ENCODE data around the gene FAIM2.
"Not testable (repeated sequence)": the region's sequence is repeated elsewhere in the genome, so short reads cannot be mapped to it uniquely, and the experiment has no call there.

FAIM2 gene

DNA sequence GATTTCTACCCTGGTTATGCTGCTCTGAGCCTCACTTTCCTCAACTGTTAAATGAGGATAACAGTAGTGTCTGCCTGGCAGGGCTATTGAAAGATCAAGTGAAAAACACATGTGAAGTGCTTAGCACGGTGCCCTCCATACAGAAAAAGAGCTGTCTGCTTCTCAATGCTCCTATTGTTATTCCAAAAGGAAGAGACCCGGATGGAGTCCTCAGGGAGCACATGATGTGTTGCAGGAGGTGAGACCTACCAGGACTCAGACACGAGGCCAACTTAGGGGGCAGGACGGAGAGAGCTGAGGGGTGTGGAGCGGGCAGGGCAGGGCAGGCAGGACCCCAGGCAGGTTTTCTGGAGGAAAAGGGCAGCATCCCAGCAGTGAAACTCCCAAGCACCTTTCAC is 8.9 kb downstream of the FAIM2 start:
- DNase-seq (ENCODE audit: low read depth), result no peak

- no peak for DNase-seq (ENCODE audit: low read depth)
Measured at GRCh38 chr12:49893753-49894750, 9.6 kb downstream of the FAIM2 start.

DNA sequence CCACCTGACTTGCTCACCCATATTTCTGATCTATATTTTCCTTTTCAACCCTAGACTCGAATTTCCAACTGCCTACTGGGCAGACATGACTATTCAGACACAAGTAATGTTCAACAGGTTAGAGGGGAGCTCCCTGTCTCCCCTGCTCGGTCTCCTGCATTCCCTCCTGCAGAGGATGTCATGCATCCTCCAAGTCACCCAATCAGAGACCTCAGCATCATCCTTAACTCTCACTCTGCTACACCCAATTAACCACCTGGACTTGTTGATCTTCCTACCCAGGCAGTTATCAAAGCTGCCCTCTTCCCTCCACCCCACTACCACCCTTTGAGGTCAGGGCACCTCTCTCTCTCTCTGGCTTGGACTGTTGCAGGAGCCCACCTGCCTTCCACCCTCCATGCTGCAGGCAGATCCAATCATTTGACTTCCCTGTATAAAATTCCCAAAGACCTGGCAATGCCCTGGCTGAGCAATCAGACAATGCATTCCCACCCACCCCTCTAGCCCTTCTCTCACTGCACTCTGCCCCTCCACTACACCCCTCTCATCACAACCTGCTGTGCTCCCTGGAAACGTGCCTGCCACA is 10.9 kb downstream of the FAIM2 start:
- no peak for DNase-seq (ENCODE audit: low read depth)

GRCh38 chr12:49892084-49892731 is 11.5 kb downstream of the FAIM2 start:
- DNase-seq (ENCODE audit: low read depth), result no peak

GRCh38 chr12:49891476-49891875 is 12.2 kb downstream of the FAIM2 start:
- no peak for DNase-seq (ENCODE audit: low read depth)

DNA sequence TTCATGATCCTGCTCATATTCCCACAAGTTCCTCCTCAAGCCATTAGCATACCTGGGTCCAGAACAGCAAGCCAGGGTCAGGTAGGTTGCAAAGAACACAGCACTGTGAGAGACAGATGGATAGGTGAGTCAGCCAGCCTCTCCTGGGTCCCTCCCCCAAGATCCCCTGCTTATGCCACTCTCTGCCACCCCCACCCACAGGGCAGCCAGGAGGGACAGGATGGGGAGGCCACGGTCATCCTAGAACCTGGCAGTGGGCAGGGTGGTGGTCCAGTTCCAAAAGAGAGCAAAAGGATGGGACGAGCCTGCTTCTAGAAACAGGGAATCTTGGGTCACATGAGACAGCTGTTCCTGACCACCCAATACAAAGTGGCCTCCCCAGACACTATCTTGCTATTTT is 12.7 kb downstream of the FAIM2 start:
- no peak for DNase-seq (ENCODE audit: low read depth)

DNA sequence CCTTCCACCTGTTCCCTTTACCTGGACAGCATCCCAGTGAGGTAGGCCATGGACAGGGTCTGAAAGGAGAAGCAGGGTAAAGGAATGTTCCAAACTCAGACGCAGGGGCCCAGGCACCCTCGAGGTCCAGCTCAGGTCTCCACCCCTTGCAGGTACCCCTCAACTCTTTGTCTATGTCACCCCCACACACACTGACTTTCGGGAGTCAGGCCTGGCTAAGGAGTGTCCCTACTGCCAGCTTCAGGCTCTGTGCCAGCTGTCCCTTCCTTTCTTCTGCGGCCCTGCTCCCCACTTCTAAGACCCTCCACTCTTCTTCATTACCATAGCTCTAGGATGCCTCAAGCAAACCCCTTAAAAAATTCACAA is 13.6 kb downstream of the FAIM2 start:
- DNase-seq (ENCODE audit: low read depth), result no peak

GRCh38 chr12:49889361-49890095 is 14.2 kb downstream of the FAIM2 start:
- DNase-seq (ENCODE audit: low read depth), result no peak

DNA sequence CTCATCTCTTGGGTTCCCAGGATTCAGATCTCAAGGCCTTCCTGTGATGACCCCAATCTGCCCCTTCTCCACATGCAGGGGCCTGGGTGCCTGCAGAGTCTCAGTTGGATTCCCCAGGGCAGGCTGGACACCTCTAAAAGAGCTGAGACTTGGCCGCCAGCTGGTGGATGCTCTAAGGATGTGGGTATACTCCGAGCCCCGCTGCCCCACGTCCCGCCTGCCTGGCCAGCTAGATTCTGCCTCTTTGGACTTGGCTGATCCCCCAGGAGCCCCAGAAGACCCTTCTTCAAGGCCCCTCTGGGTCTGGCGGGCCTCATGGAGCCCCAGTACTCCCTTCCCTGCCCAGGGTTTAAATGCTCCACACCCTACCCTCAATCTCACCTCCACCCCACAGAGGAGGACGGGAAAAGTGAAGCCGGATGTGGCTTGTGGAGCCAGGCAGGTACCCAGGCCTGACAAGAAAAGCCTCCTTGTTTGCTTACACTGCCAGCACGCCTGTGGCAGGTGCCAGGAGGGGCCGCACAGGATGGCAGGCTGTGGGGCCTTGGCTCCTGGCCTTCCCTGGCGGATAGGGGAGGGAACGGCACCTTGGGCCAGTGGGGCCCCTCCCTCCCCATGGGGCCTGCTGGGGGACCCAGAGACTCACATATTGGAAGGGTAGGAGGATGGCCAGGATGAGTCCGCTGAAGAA is 15.1 kb downstream of the FAIM2 start:
- DNase-seq (ENCODE audit: low read depth), result no peak

DNA sequence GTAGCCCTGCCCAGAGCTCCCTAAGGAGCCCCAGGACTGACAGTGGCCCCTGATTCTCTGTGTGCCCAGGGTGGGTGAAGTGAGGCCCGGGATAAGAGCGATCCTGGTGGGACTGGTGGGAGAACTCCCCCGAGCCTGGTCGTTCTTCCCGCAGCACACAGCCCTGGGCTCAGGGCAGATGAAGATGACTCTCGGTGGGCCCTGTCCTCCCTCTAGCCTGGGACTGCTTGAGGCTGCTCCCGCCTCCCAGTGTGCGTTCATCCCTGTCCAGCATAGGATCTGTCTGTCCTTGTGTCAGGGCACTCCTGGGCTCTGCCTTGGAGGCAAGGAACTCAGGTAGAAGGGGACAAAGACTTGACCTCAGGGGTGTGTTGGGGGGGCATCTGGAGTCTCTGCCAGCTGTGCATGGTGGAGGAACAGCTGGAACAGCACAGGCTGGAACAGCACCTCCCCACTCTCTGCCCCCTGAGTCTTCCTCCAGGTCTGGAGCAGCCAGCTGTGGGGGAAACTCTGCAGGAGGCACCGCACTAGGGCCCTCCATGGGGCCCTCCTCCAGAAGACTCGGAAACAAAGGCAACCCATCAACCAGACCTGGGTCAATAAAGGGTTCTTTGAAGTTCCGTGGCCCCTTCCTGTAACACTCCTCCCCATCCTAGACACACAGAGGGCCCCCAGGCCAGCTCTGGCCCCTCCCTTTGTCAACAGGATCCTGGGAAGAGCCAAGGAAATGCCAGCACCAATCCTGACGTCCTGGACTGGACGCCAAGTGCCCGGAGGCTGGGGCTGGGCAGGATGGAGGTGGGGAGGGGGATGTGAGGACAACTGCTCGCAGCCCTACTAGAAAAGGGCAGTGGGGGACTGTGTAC is 15.9 kb downstream of the FAIM2 start:
- DNase-seq (ENCODE audit: low read depth), result no peak

- no peak for DNase-seq (ENCODE audit: low read depth)
Measured at GRCh38 chr12:49887091-49887490, 16.6 kb downstream of the FAIM2 start.

DNA sequence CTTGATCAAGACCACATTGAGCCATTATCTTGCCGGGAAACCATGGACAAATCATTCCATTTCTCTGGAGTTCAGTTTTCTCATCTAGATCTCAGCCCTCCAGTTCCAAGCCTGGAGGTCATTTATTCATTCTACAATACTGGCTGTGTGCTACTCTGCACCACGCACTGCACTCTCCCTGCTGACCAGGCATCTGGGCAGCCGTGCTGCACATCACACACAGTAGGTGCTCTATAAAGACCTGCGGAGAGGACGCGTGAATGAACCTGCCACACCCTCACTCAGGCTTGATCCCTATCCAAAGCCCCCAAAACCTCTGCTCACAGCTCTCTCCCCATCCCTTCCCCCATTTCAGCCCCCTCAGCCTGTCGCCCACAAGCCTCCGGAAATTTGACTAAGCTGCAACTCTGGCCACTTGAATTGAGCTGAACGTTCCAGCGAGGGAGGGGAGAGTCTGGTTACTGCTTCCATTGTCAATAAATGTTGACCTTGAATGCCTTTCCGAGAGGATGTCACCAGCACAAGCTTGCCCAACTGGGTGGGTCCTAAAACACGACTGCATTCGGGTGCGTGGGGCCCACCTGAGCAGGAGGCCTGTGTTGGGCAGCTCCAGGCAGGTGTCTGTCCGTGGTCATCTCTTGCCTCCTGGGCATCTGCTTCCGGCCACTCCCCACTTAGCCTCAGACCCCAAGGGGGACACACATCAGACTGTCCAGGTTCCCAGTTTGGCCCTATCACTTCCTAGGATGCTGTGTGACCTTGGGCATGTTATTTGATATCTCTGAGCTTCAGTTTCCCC is 17.8 kb downstream of the FAIM2 start:
- DNase-seq (ENCODE audit: low read depth), result no peak

DNA sequence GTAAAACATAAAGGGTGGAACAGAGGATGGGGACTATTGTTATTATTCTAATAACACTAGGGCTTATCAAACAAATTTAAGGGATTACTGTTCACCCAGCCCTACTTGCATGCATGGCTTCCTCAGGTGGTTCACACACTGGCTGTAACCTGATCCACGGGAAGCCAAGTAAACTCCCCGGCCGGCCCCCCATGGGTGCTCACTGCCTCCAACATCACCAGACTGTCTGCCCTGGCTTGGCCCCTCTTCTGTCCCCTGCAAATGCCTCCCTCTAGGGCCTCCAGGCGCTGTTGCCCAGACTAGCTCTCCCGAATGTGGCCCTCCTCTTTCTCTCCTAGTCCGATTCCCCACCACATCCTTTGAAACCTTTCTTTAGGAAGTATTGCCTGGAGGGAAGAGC is 18.6 kb downstream of the FAIM2 start:
- DNase-seq (ENCODE audit: low read depth), result no peak

- DNase-seq (ENCODE audit: low read depth), result no peak
Measured at GRCh38 chr12:49882851-49883464, 20.7 kb downstream of the FAIM2 start.

DNA sequence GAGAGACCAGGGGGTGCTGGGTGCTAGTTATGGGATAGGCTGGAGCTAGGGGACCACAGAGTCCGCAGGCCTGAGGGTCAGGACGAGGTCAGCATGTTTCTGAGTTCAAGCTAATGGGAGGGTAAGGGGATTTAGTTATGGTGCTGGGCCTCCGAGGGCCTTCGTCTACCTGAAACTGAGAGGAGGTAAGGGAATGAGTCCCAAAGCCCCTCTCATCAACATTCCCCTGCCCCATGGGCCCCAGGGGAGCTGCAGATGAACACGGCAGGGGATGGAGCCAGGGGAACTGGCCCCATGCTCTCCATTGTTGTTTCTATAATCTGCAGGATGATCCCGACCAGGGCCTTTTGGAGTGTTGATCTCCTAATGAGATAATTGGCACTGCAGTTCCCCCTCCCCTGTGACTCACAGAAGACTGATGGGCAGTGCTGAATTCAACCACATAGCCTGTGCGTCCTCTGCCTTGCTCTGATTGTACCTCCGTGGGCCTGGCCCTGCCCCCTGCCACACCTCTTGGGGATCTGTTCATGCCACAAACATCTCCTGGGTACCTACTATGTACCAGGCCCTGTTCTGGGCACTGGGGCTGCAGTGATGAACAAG is 21.4 kb downstream of the FAIM2 start:
- DNase-seq (ENCODE audit: low read depth), result no peak

GRCh38 chr12:49881415-49882247 is 22.1 kb downstream of the FAIM2 start:
- DNase-seq (ENCODE audit: low read depth), result no peak

- no peak for DNase-seq (ENCODE audit: low read depth)
Measured at GRCh38 chr12:49880756-49881414, 22.8 kb downstream of the FAIM2 start.

- not testable (repeated sequence) for DNase-seq (ENCODE audit: low read depth)
Measured at GRCh38 chr12:49879065-49879464, 24.6 kb downstream of the FAIM2 start.

Measured in fibroblast of the conjunctiva (primary cell).